ENCODE measurements around the gene C8A.
A peak's percentile ranks its signal among the peaks of the same experiment; 100 is the strongest.

Gene C8A

DNA sequence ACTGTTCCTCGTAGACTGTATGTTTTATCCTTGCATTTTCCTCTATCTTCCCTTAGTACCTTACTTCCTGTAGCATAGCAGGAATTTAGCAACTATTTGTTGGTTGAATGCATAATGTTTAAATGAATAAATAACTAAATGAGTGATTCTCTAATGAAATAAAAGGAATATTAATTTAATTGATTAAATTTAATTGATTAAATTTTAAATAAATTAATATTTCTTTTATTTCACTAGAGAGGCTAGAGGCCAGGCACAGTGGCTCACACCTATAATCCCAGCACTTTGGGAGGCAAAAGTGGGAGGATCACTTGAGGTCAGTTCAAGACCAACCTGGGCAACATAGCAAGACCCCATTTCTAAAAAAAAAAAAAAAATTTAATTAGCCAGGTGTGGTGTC, 85.4 kb downstream of the C8A start:
- no peak overlapping the region for H3K4me3 ChIP-seq (ENCODE audit: low read depth, low read length)
- TF ChIP-seq, protein P1, sequence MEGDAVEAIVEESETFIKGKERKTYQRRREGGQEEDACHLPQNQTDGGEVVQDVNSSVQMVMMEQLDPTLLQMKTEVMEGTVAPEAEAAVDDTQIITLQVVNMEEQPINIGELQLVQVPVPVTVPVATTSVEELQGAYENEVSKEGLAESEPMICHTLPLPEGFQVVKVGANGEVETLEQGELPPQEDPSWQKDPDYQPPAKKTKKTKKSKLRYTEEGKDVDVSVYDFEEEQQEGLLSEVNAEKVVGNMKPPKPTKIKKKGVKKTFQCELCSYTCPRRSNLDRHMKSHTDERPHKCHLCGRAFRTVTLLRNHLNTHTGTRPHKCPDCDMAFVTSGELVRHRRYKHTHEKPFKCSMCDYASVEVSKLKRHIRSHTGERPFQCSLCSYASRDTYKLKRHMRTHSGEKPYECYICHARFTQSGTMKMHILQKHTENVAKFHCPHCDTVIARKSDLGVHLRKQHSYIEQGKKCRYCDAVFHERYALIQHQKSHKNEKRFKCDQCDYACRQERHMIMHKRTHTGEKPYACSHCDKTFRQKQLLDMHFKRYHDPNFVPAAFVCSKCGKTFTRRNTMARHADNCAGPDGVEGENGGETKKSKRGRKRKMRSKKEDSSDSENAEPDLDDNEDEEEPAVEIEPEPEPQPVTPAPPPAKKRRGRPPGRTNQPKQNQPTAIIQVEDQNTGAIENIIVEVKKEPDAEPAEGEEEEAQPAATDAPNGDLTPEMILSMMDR (IDR thresholded peaks at IDR 0.05; ENCODE audit: low read depth, low read length), result no peak
- TF ChIP-seq MYC (IDR thresholded peaks at IDR 0.05; ENCODE audit: low read depth, low read length), result no peak
- TF ChIP-seq, protein P2, sequence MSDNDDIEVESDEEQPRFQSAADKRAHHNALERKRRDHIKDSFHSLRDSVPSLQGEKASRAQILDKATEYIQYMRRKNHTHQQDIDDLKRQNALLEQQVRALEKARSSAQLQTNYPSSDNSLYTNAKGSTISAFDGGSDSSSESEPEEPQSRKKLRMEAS (IDR thresholded peaks at IDR 0.05; ENCODE audit: low read depth, low read length), result no peak
- TF ChIP-seq POLR2A (IDR thresholded peaks at IDR 0.05; ENCODE audit: extremely low read depth, insufficient read length), result no peak
- DNase-seq (ENCODE audit: low read depth), result no peak

DNA sequence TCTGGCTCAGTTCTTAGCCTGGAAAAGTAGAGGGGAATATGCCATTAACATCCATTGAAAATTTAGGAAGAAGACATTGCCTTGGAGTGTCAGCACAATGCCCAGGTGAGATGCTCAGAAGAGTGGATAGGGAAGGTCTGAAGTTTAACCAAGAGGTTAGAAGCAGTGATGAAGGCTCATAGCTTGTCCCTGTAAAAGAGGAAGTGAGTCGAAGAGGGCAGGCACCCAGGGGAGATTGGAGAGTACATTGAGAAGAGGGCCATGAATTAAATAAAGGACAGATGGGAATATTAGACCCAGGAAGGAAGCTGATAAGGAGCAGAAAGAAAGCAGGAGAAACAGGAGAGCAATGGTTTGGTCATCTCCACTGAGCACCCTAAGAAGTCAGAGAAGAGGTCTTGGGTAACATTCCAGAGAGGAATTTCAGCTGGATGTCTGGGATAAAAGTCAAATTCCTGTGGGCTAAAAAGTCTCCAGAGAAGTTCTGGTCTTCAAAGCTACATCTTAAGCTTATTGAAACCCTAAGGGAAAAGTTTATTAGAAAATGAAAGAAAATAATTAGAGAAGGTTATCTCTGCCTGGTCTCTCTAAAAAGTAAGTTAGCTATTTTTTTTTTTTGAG, 93.9 kb downstream of the C8A start:
- TF ChIP-seq POLR2A (IDR thresholded peaks at IDR 0.05; ENCODE audit: extremely low read depth, insufficient read length) (no peak), MYC (IDR thresholded peaks at IDR 0.05; ENCODE audit: low read depth, low read length) (no peak)
- TF ChIP-seq, protein P2 (IDR thresholded peaks at IDR 0.05; ENCODE audit: low read depth, low read length), result no peak
- TF ChIP-seq, protein P1 (IDR thresholded peaks at IDR 0.05; ENCODE audit: low read depth, low read length), result no peak
- peak; percentile 7 for DNase-seq (ENCODE audit: low read depth)
- no peak overlapping the region for H3K4me3 ChIP-seq (ENCODE audit: low read depth, low read length)

DNA sequence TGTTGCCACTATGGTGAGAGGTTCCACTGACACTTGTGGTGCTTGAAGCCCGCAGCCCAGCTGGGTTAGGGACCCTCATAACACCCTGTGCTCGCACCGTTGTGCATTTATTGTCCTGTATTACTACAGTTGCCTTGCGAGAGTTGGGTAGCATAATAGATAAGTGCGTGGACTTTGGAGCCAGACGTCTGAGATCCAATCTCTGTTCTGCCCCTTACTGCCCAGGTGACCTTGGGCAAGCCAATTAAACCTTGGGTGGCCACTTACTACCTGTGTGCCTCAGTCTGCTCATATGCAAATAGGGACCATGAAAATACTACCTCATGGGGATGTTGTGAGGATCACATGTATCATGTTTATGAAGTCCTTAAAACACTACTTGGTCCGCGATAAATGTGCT, 97.9 kb downstream of the C8A start:
- no peak overlapping the region for H3K4me3 ChIP-seq (ENCODE audit: low read depth, low read length)
- TF ChIP-seq POLR2A (IDR thresholded peaks at IDR 0.05; ENCODE audit: extremely low read depth, insufficient read length) (no peak), MYC (IDR thresholded peaks at IDR 0.05; ENCODE audit: low read depth, low read length) (no peak)
- TF ChIP-seq, protein P1 (IDR thresholded peaks at IDR 0.05; ENCODE audit: low read depth, low read length), result no peak
- TF ChIP-seq, protein P2 (IDR thresholded peaks at IDR 0.05; ENCODE audit: low read depth, low read length), result no peak
- no peak for DNase-seq (ENCODE audit: low read depth)

DNA sequence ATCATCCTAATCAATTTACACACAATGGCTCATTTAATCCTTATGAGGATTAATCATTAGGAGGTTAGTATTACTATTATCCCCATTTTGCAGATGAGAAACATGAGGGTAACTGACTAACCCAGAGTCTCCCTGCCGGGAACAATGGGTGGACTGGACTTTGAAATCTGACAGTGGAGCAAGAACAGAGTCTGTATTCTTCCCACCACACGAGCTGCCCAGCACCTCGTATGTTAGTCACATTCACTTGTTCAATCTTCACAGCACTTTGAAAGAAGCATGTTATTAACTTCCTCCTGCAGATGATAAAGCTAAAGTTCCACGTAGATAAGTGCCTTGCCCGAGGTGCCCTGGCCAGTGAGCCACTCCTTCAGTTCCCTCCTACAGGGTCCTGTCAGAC, 98.8 kb downstream of the C8A start:
- DNase-seq (ENCODE audit: low read depth), result no peak
- no peak for TF ChIP-seq POLR2A (IDR thresholded peaks at IDR 0.05; ENCODE audit: extremely low read depth, insufficient read length)
- TF ChIP-seq, protein P2 (IDR thresholded peaks at IDR 0.05; ENCODE audit: low read depth, low read length), result no peak
- TF ChIP-seq MYC (IDR thresholded peaks at IDR 0.05; ENCODE audit: low read depth, low read length), result no peak
- TF ChIP-seq, protein P1 (IDR thresholded peaks at IDR 0.05; ENCODE audit: low read depth, low read length), result no peak
- H3K4me3 ChIP-seq (ENCODE audit: low read depth, low read length), result no peak overlapping the region

DNA sequence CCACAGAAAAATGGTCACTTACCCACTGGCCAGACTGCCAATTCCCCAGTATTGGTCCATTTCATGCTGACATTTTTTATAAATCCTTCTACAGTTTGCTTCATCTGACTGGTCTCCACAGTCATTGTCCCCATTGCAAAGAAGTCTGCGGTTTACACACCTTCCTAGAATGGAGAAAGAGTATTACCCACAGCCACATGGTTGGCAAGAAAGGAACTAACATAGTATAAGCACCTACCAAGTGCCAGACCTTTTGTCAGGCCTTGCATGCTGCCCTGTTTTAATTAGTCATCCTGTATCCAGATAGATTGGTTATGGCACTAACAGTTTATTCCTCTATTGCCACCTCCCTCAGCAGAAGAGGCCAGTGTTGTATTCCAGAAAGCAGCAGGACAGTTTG, 100.1 kb downstream of the C8A start:
- DNase-seq (ENCODE audit: low read depth), result no peak
- no peak for TF ChIP-seq MYC (IDR thresholded peaks at IDR 0.05; ENCODE audit: low read depth, low read length)
- TF ChIP-seq, protein P2 (IDR thresholded peaks at IDR 0.05; ENCODE audit: low read depth, low read length), result no peak
- TF ChIP-seq POLR2A (IDR thresholded peaks at IDR 0.05; ENCODE audit: extremely low read depth, insufficient read length), result no peak
- TF ChIP-seq, protein P1 (IDR thresholded peaks at IDR 0.05; ENCODE audit: low read depth, low read length), result no peak
- H3K4me3 ChIP-seq (ENCODE audit: low read depth, low read length), result no peak overlapping the region
